Inflammatory macrophage treated with lipopolysaccharide for 1 hour (primary cell): ENCODE data around the gene NRROS.

Experiments
- DNase-seq, 2 donors: peaks; one replicate each; pipeline ENCODE4 v3.0.0-alpha.2; 2020 to 2022

The NRROS gene

DNA sequence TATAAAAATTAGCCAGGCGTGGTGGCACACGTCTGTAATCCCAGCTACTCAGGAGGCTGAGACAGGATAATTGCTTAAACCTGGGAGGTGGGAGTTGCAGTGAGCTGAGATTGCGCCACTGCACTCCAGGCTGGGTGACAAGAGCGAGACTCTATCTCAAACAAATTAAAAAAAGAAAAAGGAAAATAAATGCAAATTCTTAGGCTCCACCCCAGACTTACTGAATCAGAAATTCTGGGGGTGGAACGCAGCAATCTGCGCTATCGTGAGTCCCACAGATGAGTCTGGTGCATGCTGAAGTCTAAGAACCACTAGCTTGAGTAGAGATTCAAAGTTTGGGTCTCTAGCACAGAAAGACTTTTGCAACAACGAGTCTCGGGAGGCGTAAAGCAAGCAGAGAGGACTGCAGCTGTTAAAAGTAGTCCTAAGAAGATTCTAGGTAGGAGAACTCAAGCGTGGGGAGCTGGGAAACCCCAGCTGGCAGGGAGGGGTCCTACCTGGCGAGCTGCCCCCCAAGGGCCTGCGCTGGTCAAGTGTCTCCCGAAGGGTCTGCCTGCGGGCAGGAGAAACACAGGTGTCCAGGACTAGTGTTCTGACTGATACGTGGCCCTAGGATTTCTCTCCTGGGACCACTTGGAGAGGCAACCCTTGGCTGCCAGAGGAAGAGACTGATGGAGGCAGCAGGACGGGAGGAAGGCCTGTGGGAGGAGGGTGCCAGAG lies 50.6 kb downstream of the NRROS start:
- DNase-seq = peak; percentile 54 to 73

DNA sequence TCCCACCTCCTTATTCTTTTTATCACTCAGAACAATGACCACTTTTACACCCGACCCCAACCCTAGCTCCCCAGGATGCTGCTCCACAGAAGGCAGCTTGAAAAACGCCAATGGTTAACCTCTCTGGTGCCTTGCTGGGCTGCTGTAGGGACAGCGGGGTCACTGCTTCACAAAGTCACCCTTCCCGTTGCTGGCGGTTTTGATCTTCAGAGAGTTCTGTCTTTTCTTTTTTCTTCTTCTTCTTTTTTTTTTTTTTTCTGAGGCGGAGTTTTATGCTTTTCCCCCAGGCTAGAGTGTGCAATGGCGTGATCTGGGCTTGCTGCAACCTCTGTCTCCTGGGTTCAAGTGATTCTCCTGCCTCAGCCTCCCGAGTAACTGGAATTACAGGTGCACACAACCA lies 51.9 kb downstream of the NRROS start:
- peak in 1 of 2 donors; percentile 49 for DNase-seq

DNA sequence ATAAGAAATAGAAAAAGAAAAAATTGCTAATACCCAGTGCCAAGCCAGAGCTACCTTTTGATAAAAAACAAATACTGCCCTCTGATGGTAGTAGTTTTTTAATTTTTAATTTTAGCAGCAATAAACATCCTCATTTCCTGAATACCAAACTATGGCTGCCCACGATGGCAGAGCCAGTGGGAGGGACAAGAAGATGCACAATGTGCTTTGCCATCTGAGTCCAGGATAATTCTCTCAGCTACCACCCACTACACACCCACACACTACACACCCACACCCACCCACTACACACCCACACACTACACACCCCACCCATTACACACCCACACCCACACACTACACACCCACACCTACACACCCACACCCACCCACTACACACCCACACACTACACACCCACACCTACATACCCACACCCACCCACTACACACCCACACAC lies 54.7 kb downstream of the NRROS start:
- DNase-seq = peak; percentile 49 to 57

DNA sequence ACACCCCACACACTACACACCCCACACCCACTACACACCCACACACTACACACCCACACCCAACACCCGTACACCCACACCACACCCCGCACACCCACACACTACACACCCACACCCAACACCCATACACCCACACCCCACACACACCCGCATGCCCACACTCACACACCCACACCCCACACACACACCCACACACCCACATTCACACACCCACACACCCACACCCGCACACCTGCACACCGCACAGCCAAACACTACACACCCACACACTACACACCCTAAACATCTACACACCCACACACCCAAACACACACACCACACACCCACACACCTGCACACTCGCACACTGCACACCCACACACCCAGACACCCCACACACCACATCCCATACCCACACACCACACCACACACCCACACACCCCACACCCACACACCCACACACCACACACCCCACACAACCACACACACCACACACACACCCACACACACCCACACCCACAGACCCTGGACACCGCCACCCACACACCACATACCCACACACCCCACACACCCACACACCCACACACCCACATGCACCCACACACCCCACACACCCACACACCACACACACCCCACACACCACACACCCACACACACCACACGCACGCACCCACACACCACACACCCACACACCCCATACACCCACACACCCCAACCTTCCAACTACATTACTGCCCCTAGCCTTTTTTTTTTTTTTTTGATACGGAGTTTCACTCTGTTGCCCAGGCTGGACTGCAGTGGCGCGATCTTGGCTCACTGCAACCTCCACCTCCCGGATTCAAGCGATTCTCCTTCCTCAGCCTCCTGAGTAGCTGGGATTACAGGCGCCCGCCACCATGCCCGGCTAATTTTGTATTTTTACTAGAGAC lies 55.7 kb downstream of the NRROS start:
- no peak for DNase-seq

DNA sequence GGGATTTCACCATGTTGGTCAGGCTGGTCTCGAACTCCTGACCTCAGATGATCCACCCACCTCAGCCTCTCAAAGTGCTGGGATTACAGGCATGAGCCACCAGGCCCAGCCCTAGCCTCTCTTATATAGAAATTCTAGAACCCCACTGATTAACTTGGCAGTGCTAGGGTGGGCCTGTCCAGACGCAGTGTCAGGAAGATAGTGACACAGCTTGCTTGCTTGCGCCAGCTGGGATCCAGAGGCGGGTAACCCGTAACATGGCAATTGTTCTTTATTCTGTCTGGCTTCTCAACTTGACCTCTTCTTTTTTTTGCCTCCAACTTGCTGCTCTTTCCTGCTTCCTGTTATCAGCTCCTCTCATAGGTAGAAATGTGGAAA lies 56.3 kb downstream of the NRROS start:
- DNase-seq = no peak

DNA sequence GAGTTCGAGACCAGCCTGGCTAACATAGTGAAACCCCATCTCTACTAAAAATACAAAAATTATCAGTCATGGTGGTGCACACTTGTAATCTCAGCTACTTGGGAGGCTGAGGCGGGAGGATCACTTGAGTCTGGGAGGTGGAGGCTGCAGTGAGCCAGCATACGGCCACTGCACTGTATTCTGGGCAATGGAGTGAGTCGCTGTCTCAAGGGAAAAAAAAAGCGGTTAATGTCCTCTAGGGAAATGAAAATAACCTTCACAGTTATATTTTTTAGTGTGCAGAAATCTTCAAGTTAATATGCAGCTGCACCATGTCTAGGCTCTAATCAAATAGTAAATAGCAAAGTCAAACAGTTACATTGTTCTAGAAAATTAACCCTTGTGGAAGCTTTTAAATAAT lies 57.8 kb downstream of the NRROS start:
- DNase-seq = no peak

DNA sequence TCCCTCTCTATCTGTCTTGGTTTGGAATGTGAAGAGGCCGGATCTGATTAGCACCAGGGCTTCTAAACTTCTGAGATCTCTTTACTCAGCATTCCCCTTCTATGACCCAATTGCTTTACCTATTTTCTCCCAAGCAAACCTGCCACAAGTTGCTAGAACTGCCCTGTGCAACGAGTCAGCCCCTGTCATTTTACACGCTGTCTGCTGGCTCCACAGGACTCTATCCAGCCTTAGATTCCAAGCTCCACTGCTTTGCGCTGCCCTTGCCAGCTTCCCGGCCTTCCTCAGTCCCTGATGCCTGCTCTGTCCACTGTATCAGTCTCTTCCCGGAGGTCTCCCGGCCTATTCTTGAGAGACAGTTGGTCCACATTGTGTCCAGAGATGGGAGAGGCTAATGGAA lies 60.3 kb downstream of the NRROS start:
- DNase-seq = no peak

DNA sequence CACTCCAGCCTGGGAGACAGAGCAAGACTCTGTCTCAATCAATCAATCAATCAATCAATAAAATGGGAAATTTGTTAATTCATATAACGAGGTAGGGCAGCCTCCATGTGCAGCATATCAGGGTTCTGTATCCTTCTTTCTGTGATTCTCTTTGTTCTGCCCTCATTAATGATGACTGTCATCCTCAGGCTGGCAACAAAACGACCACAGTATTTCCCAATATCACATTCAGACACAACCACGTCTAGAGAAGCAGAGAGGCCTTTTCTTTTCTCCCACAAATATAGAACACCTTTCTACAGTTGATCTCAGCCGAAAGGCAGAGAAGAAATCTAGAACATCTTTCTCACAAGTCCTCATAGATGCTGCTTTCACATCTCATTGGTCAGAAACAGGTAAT lies 61.3 kb downstream of the NRROS start:
- DNase-seq = no peak

DNA sequence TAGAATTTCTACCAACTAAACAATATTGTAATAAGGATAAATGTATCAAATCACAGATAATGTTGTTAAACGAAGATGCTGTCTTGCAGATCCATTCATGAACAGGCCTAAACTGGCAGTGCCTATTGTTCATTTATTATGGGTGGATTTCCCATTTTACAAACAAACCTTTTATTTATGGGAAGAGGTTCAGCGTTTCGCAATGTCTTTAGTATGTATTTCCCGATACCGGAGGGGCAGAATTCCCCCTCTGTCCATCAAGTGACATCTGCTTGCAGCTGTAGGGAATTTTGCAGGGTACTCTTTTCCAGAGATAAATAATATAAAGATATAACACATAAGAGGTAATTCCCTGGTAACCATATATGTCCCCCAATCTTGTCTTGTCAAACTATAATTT lies 66.8 kb downstream of the NRROS start:
- DNase-seq = peak in 1 of 2 donors; percentile 30

DNA sequence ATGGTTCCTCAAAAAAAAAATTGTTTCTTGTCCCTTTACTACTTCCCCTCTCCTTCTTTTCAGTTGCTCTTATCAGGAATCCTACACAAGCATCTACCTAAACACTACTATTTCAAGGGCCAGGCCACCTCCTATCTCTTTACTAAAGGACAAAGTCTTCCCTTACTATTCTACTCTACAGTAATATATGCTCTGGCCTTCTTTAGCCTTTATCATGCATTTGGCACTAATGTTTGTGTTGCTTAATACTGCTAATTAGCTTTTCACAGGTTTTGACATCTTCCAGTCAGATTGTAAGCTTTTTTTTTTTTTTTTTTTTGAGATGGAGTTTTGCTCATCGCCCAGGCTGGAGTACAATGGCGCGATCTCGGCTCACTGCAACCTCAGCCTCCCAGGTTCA lies 67.2 kb downstream of the NRROS start:
- DNase-seq = no peak

DNA sequence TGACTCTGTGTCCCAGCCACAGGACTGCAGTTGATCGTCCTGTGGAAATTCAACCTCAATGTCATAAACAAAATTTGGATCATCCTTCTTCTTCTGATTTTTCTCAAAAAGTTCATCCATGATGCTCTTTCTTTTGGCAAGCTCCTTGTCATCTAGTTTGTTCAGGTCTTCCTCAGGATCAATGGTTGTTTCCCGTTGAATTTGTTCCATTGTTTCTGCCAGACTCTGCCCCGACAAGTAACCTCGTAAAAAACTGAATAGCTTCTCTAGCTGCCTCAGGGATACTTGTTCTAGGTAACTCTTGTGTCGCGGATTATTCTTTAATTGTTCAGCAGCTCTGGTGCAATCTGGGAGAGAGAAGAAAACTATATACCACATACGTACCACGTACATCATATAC lies 68.1 kb downstream of the NRROS start:
- DNase-seq = no peak

DNA sequence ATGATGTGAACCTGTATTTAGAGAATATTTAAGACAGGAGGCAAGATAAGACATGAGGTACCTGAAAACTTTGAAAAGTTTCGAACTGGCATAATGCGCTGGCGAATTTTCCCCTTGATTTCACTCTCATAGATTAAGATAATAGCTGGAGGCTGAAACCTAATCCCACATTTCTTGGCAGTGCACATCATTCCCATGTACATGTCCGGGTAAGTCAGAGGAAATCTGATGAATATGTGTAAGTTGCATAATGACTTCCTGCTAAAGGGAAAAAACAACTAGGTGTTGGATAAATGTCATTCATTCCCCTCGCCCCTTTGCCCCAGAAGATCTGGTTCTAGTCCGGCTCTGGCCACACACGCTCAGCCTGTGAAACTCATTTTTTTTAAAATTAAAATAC lies 69.0 kb downstream of the NRROS start:
- no peak for DNase-seq
